K562 (cell line): ENCODE measurements around the gene KCNIP2. TPM values are rescaled to one million over a fixed set of nuclear protein-coding genes. Genes with fewer than 3 reads are reported as not detected.

ENCODE experiments used
- BRD4 ChIP-seq: fragments of 200-600 bp; sonication (generic); IDR thresholded peaks from 2 replicates; pipeline ENCODE4 v1.6.1; 2017; ENCODE audit warnings: inconsistent platforms
- CCNT2 ChIP-seq: IDR thresholded peaks from 2 replicates; pipeline ENCODE4 v1.6.1; 2011; ENCODE audit warnings: borderline replicate concordance, low read depth, mild to moderate bottlenecking, moderate library complexity, mixed read lengths, low read length; ENCODE audit not compliant: insufficient read length; ENCODE audit errors: extremely low read depth
- EP300 ChIP-seq: IDR thresholded peaks from 2 replicates; pipeline ENCODE4 v1.6.1; 2012; ENCODE audit warnings: low read length, improper control_type of control experiment
- FOSL1 ChIP-seq: fragments of 200-800 bp; sonication (Bioruptor generic); conservative IDR thresholded peaks from 2 replicates; pipeline ENCODE4 v1.6.1; 2016; ENCODE audit warnings: missing genetic modification characterization, missing compliant biosample characterization
- FOXK1 ChIP-seq: sonication (generic); formaldehyde crosslinking; IDR thresholded peaks from 2 replicates; pipeline ENCODE4 v1.8.0; 2022; ENCODE audit warnings: missing genetic modification reagents, mild to moderate bottlenecking, borderline replicate concordance
- ID3 ChIP-seq, 2 experiments: fragments of 250-450 bp in 1 of 2; fragments of 450-650 bp in 1 of 2; sonication (Bioruptor Pico) in 1 of 2; IDR thresholded peaks; 2 replicates each; pipeline versions ENCODE4 v1.6.1 to v1.8.0; 2016 to 2021; ENCODE audit warnings: mild to moderate bottlenecking in 2 of 2, moderate library complexity in 2 of 2, missing compliant biosample characterization in 1 of 2, missing genetic modification characterization in 1 of 2
- IRF1 ChIP-seq: sonication (generic); formaldehyde crosslinking; IDR thresholded peaks from 2 replicates; pipeline ENCODE4 v1.8.0; 2022; ENCODE audit warnings: missing genetic modification reagents, mild to moderate bottlenecking, borderline replicate concordance
- KLF6 ChIP-seq: fragments of 250-450 bp; sonication (Bioruptor Pico); IDR thresholded peaks from 2 replicates; pipeline ENCODE4 v1.4.0; 2020; ENCODE audit warnings: mild to moderate bottlenecking, moderate library complexity, borderline replicate concordance
- NEUROD1 ChIP-seq: fragments of 150-350 bp; IDR thresholded peaks from 2 replicates; pipeline ENCODE4 v1.6.1; 2014; ENCODE audit warnings: borderline replicate concordance, low read length, low read depth; ENCODE audit not compliant: partially characterized antibody
- NR2C2 ChIP-seq, 2 experiments: fragments of 200-800 bp in 1 of 2; sonication (Bioruptor generic) in 1 of 2; sonication (generic) in 1 of 2; formaldehyde crosslinking in 1 of 2; IDR thresholded peaks; 2 replicates each; pipeline versions ENCODE4 v1.6.1 to v1.8.0; 2016 to 2022; ENCODE audit warnings: mild to moderate bottlenecking in 1 of 2, missing compliant biosample characterization in 1 of 2, missing genetic modification characterization in 1 of 2, missing genetic modification reagents in 1 of 2
- PRDM10 ChIP-seq: fragments of 450-650 bp; IDR thresholded peaks from 2 replicates; pipeline ENCODE4 v1.6.1; 2018; ENCODE audit not compliant: partially characterized antibody
- RHOXF2B ChIP-seq: fragments of 250-450 bp; sonication (Bioruptor Pico); conservative IDR thresholded peaks from 2 replicates; pipeline ENCODE4 v1.5.1; 2021
- SP1 ChIP-seq: sonication (generic); formaldehyde crosslinking; IDR thresholded peaks from 2 replicates; pipeline ENCODE4 v1.8.1; 2022; ENCODE audit warnings: mild to moderate bottlenecking, missing genetic modification reagents
- THAP12 ChIP-seq: fragments of 250-450 bp; sonication (Bioruptor Pico); IDR thresholded peaks from 2 replicates; pipeline ENCODE4 v1.9.0; 2021; ENCODE audit warnings: mild to moderate bottlenecking, inconsistent platforms
- YY1 ChIP-seq, 3 experiments: IDR thresholded peaks; 2 replicates each; pipeline ENCODE4 v1.6.1; 2011; ENCODE audit warnings: low read length in 2 of 3, mild to moderate bottlenecking in 2 of 3, moderate library complexity in 2 of 3, borderline replicate concordance in 1 of 3, control low read depth in 1 of 3, low read depth in 1 of 3; ENCODE audit not compliant: insufficient read depth in 3 of 3, insufficient replicate concordance in 2 of 3, control insufficient read depth in 1 of 3, insufficient read length in 1 of 3; ENCODE audit errors: extremely low read depth in 1 of 3
- ZNF324 ChIP-seq: fragments of 250-450 bp; sonication (Bioruptor Pico); IDR thresholded peaks from 2 replicates; pipeline ENCODE4 v1.4.0; 2020; ENCODE audit warnings: mild to moderate bottlenecking
- ZNF408 ChIP-seq: fragments of 250-450 bp; sonication (Bioruptor Pico); IDR thresholded peaks from 2 replicates; pipeline ENCODE4 v1.4.0; 2020; ENCODE audit warnings: low read depth, mild to moderate bottlenecking, moderate library complexity
- polyA plus RNA-seq, 8 experiments: library from polyadenylated mRNA; depleted of rRNA in 4 of 8; stranded (reverse) in 5 of 8; unstranded in 3 of 8; fragments of >200 nt; fragmentation: Nextera tagmentation in 2 of 8; fragmentation: Illumina TruSeq in 1 of 8; extraction: Ambion mirVana in 2 of 8; extraction: Trizol in 1 of 8; gene quantifications; 2 replicates each; pipeline versions ENCODE4 v1.2.1 to v1.2.3, GENCODE V29; 2011 to 2014; ENCODE audit warnings: inconsistent platforms in 1 of 8, missing spikeins in 1 of 8
- total RNA-seq, 7 experiments: library from RNA; depleted of rRNA in 6 of 7; stranded (reverse); fragments of >200 nt in 6 of 7; fragmentation: Illumina TruSeq in 2 of 7; extraction: Trizol in 2 of 7; gene quantifications; 2 replicates each; pipeline versions ENCODE4 v1.2.1 to v1.2.3, GENCODE V29; 2011 to 2021; ENCODE audit warnings: low replicate concordance in 1 of 7

Gene KCNIP2
- total and polyA plus RNA-seq, 9 of the 15 experiments (the other 6 are each of a cell fraction or from before 2014, with no cell fraction given), result 2.5 to 7.6 (median 4.1) TPM

- TF ChIP-seq ID3 (CRISPR knock-in tag; IDR thresholded peaks at IDR 0.05) (no peak), ID3 (tag; IDR thresholded peaks at IDR 0.05) (no peak), FOSL1 (tag) (0 out of 2 replicates have a peak, but pooled peaks have one; percentile 19), NR2C2 (CRISPR knock-in tag; IDR thresholded peaks at IDR 0.05) (no peak), NR2C2 (tag; IDR thresholded peaks at IDR 0.05) (peak; percentile 62), ZNF324 (no peak), FOXK1 (peak; percentile 38; the same call in 1 of the 2 replicates), EP300 (peak; percentile 33; the same call in 1 of the 2 replicates), BRD4 (peak; percentile 64; the same call in 1 of the 2 replicates), SP1 (CRISPR knock-in tag) (peak; percentile 85), THAP12 (peak; percentile 34; the same call in 1 of the 2 replicates), PRDM10 (peak; percentile 100), KLF6 (CRISPR knock-in tag) (peak; percentile 48; the same call in 1 of the 2 replicates), IRF1 (CRISPR knock-in tag) (no peak), ZNF408 (CRISPR knock-in tag) (no peak), CCNT2 (peak; percentile 23), YY1 (IDR thresholded peaks at IDR 0.05; ENCODE audit: borderline replicate concordance in 1 of 3, control insufficient read depth in 1 of 3, extremely low read depth in 1 of 3, insufficient read depth in 3 of 3, insufficient read length in 1 of 3, insufficient replicate concordance in 2 of 3, low read depth in 1 of 3, low read length in 2 of 3) (peak in 1 of 3 experiments; percentile 37), NEUROD1 (peak; percentile 80), RHOXF2B (CRISPR knock-in tag) (no peak)
These were observed 25.3 kb downstream of the KCNIP2 start, which contains the start of gene OGA (continued) for GRCh38 chr10:101818119-101818871.
